ENCODE data around the gene PTH1R.

PTH1R gene

GRCh38 chr3:46865031-46865507, 12.5 kb upstream of the PTH1R start:
- no peak for DNase-seq

- DNase-seq = no peak
Measured at GRCh38 chr3:46865546-46865945, 12.0 kb upstream of the PTH1R start.

- DNase-seq = no peak
Measured at GRCh38 chr3:46866032-46866595, 11.4 kb upstream of the PTH1R start.

- DNase-seq = no peak
Measured at GRCh38 chr3:46866720-46867549, 10.6 kb upstream of the PTH1R start.

- no peak for DNase-seq
Measured at GRCh38 chr3:46867550-46867898, 10.0 kb upstream of the PTH1R start.

- no peak for DNase-seq
Measured at GRCh38 chr3:46868287-46868686, 9.2 kb upstream of the PTH1R start.

GRCh38 chr3:46868948-46869347, 8.6 kb upstream of the PTH1R start:
- DNase-seq = no peak

GRCh38 chr3:46869440-46869839, 8.1 kb upstream of the PTH1R start:
- DNase-seq = no peak

GRCh38 chr3:46870651-46871050, 6.9 kb upstream of the PTH1R start:
- no peak for DNase-seq

- DNase-seq = no peak
Measured at GRCh38 chr3:46871222-46871621, 6.3 kb upstream of the PTH1R start.

GRCh38 chr3:46873521-46873920, 4.0 kb upstream of the PTH1R start:
- no peak for DNase-seq

GRCh38 chr3:46874430-46874829, 3.1 kb upstream of the PTH1R start:
- DNase-seq = no peak

- no peak for DNase-seq
Measured at GRCh38 chr3:46875560-46875959, 2.0 kb upstream of the PTH1R start.

- DNase-seq = no peak
Measured at GRCh38 chr3:46876313-46877300, 914 bp upstream of the PTH1R start.

GRCh38 chr3:46878781-46879436, 1.4 kb downstream of the PTH1R start:
- DNase-seq = no peak

- DNase-seq = no peak
Measured at GRCh38 chr3:46880884-46881595, 3.5 kb downstream of the PTH1R start.

- no peak for DNase-seq
Measured at GRCh38 chr3:46881596-46882376, 4.3 kb downstream of the PTH1R start.

- DNase-seq = no peak
Measured at GRCh38 chr3:46882377-46883053, 5.0 kb downstream of the PTH1R start.

GRCh38 chr3:46883054-46883829, 5.7 kb downstream of the PTH1R start:
- DNase-seq = no peak

- DNase-seq = no peak
Measured at GRCh38 chr3:46883830-46884185, 6.3 kb downstream of the PTH1R start.
